GM19452 (cell line): ENCODE results near the gene RBL1.
"Not testable (repeated sequence)": the region's sequence is repeated elsewhere in the genome, so short reads cannot be mapped to it uniquely, and the experiment has no call there.

Experiments
- ATAC-seq: cut with Tn5 transposase; IDR thresholded peaks from one replicate; pipeline ENCODE4 v1.9.1; 2021; ENCODE audit not compliant: unreplicated experiment

Gene RBL1

DNA sequence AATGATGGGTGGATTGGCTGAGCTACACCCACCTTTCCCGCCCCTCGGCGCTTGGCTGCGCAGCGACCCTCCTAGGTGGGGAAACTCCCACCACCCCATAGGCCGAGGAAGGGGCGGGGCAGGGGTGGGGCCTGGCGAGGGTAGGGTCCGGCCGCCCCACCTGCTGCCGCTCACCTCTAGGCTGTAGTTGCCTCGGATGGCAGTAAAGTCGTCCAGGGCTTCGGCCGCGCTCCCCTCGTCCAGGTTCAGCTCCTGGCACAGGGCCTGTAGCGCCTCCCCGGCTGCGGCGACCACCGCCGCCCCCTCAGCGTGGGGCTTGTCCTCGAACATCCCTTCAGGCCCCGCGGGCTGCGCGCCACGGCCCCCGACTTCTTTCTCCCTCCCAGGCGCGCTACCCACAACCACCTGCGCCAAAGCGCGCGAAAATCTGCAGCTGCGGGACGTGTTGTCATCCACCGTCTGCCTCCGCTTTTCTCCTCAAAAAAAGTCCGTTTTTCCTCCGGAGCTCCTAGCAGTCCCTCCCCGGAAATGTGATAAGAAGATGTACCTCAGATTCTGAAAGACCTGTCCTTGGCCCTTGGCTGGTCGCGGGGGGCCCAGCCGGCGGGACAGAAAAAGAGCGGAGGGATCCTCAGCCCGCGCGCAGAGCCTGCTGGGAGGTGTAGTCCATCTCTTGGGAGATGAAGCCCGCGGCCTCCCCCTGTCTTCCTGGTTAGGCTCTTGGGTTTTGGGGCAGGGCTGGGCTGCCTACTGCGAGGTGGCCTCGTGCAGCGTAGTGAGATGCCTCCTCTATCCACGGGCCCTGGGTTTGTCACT, at the start of gene RBL1:
RBL1 (minus strand) TSS at position 399 of the 816 bp plus-strand sequence; CDS start at position 330, 69 bp downstream.
- peak; percentile 73 for ATAC-seq

DNA sequence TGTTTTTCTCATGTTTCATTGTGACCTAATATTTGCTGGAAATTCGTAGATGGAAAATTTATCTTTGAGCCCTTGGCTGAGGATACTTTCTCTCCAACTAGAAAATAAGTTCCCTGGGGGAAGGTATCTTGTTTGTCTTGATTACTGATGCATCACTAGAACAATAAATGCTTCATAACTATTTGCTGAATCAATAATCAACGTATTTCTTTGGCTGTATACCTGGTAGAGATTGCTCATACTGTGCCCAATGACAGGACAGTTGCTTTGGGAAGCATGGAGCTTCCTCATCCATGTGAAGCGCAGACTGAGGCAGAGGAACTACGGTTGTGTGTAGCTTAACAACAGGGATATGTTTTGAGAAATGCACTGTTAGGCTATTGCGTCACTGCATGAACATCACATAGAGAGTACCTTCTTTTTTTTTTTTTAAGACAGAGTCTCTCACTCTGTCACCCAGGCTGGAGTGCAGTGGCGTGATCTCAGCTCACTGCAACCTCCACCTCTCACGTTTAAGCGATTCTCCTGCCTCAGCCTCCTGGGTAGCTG, 49.1 kb upstream of the RBL1 start:
- no peak for ATAC-seq

DNA sequence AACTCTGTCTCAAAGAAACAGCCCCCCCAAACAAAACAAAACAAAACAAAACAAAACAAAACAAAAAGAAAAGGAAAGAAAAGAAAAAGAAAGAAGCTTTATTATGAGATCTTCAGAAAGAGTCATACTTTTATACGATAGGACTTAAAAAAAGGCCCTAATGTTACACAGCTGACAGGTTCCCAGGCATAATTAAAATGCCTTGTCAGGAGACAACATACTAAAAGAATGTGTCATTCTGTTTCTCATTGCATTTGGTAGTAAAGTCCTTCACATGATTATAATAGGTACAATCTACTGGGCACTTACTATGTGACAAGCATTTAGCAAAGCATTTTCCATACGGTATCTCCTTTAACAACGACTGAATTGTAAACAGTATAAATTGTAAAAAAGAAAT, 46.9 kb upstream of the RBL1 start:
- ATAC-seq = no peak

DNA sequence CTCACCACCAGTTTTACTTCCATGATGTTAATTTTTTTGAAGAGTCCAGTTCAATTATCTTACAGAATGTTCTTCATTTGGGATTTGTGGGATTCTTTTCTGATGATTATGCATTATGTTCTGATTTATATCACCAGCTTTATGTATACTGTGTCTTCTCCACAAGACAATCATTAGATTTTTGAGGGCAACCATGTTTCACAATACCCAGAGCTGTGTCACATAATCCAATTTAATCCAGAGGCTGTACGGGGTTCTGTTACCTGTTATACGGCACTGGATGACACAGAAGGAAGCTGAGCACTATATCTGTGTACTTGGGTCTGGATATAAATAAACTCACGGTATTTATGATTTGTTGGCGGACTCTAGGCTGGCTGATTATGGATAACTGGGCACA, 41.8 kb upstream of the RBL1 start:
- ATAC-seq = no peak

DNA sequence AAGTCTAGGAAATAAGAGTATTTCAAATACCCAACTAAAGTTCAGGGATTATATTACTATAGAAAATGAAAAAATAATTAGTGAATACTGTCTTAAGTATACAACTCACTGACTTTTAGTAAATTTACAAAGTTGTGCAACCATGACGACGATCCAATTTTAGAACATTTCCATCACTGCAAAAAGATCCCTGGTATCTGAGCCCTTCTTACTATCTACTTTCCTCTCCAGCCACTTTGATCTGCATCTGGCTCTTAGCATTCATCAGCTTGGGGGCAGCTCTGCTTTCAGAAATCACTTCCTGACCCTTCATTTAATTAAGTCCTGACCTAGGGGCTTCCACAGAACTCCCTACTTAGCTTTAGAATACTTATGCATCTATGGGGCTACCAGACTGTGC, 38.2 kb upstream of the RBL1 start:
- no peak for ATAC-seq

DNA sequence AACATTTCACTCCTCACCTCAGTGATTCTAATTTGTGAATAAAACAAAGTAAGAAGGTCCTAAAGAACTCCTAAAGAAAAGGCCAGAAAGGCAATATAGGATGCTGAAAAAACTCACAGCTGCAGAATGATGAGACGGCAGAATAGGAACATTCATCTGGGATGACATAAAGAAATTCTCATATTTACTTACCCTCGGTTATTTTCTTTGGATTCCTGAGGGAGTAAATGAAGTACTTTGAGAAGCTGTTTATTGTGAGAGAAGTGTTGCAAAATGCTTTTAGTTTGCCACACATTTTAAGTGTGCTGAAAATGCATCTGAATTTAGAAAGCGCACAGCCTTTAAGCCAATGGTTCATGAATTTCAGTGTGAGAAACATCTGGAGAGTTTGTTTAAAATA, 35.7 kb upstream of the RBL1 start:
- no peak for ATAC-seq

- ATAC-seq = no peak
Measured at GRCh38 chr20:37128803-37129202, 33.0 kb upstream of the RBL1 start.

DNA sequence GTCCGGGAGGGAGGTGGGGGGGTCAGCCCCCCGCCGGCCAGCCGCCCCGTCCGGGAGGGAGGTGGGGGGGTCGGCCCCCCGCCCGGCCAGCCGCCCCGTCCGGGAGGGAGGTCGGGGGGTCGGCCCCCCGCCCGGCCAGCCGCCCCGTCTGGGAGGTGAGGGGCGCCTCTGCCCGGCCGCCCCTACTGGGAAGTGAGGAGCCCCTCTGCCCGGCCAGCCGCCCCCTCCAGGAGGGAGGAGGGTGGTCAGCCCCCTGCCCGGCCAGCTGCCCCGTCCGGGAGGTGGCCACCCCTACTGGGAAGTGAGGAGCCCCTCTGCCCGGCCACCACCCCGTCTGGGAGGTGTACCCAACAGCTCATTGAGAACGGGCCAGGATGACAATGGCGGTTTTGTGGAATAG, 30.5 kb upstream of the RBL1 start:
- ATAC-seq = not testable (repeated sequence)

- ATAC-seq = no peak
Measured at GRCh38 chr20:37123441-37123840, 27.6 kb upstream of the RBL1 start.

- no peak for ATAC-seq
Measured at GRCh38 chr20:37120497-37120896, 24.7 kb upstream of the RBL1 start.

DNA sequence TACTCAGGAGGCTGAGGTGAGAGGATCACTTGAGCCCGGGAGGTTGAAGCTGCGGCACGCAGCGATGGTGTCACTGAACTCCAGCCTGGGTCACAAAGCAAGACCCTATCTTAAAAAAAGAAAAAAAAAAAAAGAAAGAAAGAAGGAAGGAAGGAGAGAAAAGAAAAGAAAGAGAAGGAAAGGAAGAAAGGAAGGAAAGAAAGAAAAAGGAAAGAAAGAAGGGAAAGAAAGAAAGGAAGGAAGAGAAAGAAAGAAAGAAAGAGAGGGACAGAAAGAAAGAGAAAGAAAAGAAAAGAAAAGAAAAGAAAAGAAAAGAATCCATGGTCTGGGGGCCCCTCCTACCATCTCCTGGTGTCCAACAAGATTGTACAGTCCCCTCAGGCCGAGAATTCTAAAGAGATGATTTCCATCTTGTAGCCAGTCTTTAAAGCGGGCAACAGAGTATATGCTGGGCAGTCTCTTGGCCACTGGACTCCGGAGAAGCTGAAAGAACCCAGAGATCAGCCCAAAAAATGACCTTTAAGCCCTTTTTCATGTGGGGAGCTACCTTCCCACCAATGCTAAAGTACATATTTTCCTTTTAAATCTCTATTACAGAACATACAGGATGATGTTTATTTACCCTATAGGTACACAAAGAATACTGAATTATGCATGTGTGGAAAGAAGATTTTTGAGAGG, 23.7 kb upstream of the RBL1 start:
- ATAC-seq = no peak

DNA sequence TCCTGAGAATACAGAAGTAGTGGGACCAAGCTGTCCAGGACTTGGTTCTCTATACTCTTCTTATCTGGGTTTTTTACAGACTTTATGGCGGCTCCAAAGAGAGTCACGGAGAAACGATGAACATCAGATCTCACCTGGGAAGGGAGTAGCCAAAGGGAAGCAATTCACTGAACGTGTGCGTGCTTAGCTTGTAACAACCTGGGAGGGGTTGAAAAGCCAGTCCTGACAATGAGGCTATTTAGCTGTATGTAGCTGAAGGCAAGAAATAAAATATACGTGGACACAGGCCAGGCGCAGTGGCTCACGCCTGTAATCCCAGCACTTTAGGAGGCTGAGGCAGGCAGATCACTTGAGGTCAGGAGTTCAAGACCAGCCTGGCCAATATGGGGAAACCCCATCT, 18.2 kb upstream of the RBL1 start:
- ATAC-seq = no peak

- ATAC-seq = no peak
Measured at GRCh38 chr20:37111926-37112455, 16.2 kb upstream of the RBL1 start.

GRCh38 chr20:37108676-37109075, 12.9 kb upstream of the RBL1 start:
- ATAC-seq = no peak

GRCh38 chr20:37102571-37102970, 6.8 kb upstream of the RBL1 start:
- ATAC-seq = no peak

DNA sequence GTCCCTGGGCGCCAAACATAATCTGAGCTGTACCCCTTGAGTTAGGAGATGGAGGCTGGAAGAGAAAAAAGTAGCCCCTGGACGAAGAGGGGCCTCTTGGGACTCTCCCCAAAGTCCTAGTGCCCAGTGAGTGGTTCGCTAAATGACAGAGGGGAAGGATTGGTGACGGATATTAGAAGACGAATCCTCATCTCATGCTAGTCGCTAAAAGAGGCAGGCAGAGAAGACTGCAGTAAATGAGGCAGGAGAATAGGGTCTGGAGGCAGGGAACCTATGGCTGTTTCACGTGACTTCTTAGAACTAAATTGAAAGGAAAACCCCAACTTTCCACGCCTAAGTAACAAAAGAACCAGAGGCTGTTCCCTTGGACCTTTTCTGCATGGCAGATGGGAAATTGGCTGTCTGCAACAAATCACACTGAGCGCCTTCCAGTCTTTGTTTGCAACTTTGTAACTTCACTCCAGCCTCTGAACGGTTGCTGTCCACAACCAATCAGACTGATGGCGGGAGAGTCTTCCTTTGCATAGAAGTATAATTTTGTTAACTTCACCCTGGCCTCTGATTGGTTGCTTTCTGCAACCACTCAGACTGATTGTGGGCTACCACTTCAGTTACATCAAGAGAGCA, 731 bp upstream of the RBL1 start:
- no peak for ATAC-seq

GRCh38 chr20:37095108-37095598, 644 bp downstream of the RBL1 start:
- peak; percentile 13 for ATAC-seq

GRCh38 chr20:37090407-37090806, 5.4 kb downstream of the RBL1 start:
- ATAC-seq = no peak

GRCh38 chr20:37081717-37082289, 14.0 kb downstream of the RBL1 start:
- ATAC-seq = no peak

DNA sequence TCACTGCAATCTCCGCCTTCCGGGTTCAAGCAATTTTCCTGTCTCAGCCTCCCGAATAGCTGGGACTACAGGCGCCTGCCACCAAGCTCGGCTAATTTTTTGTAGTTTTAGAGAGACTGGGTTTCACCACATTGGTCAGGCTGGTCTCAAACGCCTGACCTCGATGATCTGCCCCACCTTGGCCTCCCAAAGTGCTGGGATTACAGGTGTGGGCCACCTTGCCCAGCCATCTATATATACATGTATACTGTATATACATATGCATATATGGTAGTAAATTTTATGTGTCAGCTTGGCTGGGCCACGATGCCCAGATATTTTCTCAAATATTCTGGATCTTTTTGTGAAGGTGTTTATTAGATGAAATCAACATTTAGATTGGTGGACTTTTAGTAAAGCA, 18.8 kb downstream of the RBL1 start:
- no peak for ATAC-seq
